ENCODE measurements around the gene KIAA1328.

GRCh38 chr18:37274309-37275236 is 445.6 kb downstream of the KIAA1328 start:
- no peak for TF ChIP-seq RBM15 (IDR thresholded peaks at IDR 0.05; ENCODE audit: insufficient read depth, low read length)
- TF ChIP-seq CTCF (IDR thresholded peaks at IDR 0.05 in 2 of 3, conservative IDR thresholded peaks at IDR 0.05 in 1 of 3; ENCODE audit: insufficient read depth in 2 of 3, low read depth in 1 of 3, low read length in 3 of 3) = no peak
- TF ChIP-seq ZNF740 (CRISPR knock-in tag; IDR thresholded peaks at IDR 0.05) = no peak
- TF ChIP-seq ZNF740 (tag; IDR thresholded peaks at IDR 0.05) = no peak
- no peak for TF ChIP-seq JUN (IDR thresholded peaks at IDR 0.05; ENCODE audit: borderline replicate concordance, low read depth, low read length)
- no peak for TF ChIP-seq JUN (CRISPR knock-in tag; IDR thresholded peaks at IDR 0.05; ENCODE audit: borderline replicate concordance)
- no peak for TF ChIP-seq E2F1 (CRISPR knock-in tag; IDR thresholded peaks at IDR 0.05)
- no peak for TF ChIP-seq STAT5B (CRISPR knock-in tag; IDR thresholded peaks at IDR 0.05)
- TF ChIP-seq POLR2A (conservative IDR thresholded peaks at IDR 0.05) = no peak
- no peak for TF ChIP-seq SAFB (IDR thresholded peaks at IDR 0.05; ENCODE audit: borderline replicate concordance, low read depth, low read length)
- TF ChIP-seq SREBF1 (IDR thresholded peaks at IDR 0.05; ENCODE audit: borderline replicate concordance, low read depth, low read length) = no peak
- no peak for TF ChIP-seq IRF1 (CRISPR knock-in tag; IDR thresholded peaks at IDR 0.05; ENCODE audit: borderline replicate concordance)

Data from K562 (cell line).